ENCODE data around the gene EIF6. TPM values are rescaled to one million over a fixed set of nuclear protein-coding genes. Genes with fewer than 3 reads are reported as not detected.

EIF6 gene
- total and polyA plus RNA-seq, 2 of the 8 experiments (the other 6 are each of a cell fraction or from before 2014, with no cell fraction given) = 184 to 319 TPM

DNA sequence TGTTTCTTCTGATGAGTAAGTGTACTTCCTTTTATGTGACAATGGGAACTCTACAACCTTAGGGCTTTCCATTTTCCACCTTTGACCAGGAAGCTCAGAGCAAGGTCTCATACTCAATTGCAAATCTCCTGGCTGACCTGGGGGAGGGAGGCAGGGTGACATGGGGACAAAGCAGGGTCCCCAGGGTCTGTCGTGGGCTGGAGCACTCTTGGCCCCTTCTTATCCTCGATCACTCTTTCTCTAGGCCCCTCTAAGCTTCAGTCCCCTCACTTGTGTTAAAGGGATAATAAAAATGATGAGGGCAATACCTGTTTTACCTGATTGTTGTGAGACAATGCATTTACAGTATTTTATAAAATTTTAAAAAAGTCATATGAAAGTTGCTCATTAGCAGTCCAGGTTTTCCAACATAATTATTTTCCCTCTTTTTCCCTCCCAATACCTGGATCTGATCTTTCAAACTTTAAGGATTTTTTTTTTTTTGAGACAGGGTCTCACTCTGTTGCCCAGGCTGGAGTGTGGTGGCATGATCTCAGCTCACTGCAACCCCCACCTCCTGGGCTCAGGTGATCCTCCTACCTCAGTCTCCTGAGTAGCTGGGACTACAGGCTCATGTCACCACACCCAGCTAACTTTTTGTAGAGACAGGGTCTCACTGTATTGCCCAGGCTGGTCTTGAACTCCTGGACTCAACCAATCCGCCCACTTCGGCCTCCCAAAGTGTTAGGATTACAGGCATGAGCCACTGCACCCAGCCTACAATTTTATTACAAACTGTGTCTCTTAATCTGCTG lies 16.1 kb upstream of the EIF6 start (continued):
- TF ChIP-seq SUZ12 (IDR thresholded peaks at IDR 0.05; ENCODE audit: low read length) = no peak
- TF ChIP-seq CHD1 (IDR thresholded peaks at IDR 0.05; ENCODE audit: low read depth, low read length) = no peak
- TF ChIP-seq CREB1 (IDR thresholded peaks at IDR 0.05) = no peak

All from H1 (cell line).